Measurements from ENCODE around the gene STS.
"Not testable (repeated sequence)": the region's sequence is repeated elsewhere in the genome, so short reads cannot be mapped to it uniquely, and the experiment has no call there.

STS gene

DNA sequence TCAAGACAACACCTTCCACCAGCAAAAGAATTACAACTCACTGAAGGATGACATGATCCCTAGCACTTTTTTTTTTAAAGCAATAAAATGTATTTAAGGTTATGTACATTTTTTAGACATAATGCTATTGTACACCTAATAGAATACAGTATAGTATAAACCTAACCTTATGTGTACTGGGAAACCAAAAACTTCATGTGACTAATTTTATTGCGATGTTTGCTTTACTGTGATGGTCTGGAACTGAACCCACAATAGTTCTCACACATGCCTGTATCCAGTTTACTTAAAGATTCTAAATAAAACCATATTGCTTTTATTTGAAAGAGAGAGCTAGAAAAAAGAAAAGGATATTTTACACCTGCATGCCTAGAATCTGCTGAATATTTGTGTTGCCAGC is 4.4 kb upstream of the STS start:
- DNase-seq = no peak

DNA sequence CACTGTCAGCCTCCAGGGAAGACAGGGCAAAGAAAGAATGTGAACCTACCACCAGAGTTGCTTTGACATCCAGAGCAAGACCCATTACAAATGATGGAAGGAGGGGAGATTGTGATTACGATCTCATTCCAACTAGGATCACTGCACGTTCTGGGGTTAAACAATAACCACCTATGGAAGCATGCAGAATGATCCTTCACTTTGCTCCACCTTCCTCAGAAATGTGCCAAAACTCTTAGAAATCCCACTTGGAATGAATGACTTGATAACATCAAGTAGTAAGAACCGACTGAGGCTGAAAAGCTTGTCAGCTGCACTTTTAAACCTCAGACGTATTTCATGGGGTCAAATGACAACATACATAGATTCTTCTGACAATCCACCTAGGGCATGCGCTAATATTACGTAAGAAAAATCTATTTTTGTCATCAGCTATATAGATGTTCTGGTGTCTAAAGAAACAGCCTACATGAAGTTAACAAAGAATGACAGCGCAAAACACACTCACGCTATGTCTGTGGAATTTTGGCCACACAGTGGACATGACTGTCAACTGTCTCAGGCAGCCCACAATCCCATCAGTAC is 3.5 kb upstream of the STS start:
- no peak for DNase-seq

DNA sequence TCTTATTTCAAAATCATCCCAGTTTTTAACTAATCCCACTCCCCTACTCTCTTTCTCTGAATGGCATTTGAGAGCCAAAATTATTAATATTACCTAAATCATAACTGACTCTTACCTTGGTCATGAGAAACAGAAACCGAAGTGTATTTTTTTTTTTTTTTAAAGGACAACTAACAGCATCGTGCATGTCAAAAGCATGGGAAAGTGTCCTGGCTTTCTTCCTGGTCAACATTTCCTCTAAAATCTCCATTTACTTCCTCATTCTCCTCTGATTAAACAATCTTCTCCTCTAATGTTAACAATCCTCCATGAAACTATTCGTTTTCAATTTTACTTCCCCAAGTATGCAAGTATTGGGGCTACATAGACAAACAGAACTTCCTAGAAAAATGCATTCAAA is 2.1 kb upstream of the STS start:
- DNase-seq = no peak

DNA sequence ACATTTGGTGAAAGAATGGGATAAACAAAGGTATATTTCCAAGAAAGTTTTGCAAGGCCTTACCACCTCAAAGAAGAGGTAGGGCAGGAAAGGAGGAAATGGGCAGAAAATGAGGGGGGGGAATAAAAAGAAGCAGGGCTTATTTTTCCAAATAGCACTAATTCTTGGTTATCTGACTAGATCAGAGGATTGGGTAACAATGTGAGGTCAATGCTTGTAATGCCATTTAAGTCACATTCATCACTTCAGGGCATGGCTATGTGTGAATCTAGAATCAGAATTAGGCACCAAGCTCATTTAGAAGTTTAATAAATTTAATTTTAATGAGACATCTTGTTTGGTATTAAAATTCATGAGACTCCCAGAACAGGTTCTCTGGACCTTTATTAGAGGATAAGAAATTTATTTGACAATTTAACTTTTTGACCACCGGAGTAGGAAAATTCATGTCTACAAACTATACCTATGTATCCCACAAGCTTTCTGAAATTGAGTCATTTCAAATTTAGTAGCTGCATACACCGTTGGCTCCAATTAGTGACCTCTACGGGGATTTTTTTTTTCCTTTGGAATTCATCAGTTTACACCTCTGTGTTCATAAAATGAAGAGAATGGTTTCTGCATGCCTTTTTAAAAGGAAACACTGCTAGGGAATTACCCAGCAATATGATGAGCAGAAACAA is 1.4 kb upstream of the STS start:
- DNase-seq = peak; percentile 28

DNA sequence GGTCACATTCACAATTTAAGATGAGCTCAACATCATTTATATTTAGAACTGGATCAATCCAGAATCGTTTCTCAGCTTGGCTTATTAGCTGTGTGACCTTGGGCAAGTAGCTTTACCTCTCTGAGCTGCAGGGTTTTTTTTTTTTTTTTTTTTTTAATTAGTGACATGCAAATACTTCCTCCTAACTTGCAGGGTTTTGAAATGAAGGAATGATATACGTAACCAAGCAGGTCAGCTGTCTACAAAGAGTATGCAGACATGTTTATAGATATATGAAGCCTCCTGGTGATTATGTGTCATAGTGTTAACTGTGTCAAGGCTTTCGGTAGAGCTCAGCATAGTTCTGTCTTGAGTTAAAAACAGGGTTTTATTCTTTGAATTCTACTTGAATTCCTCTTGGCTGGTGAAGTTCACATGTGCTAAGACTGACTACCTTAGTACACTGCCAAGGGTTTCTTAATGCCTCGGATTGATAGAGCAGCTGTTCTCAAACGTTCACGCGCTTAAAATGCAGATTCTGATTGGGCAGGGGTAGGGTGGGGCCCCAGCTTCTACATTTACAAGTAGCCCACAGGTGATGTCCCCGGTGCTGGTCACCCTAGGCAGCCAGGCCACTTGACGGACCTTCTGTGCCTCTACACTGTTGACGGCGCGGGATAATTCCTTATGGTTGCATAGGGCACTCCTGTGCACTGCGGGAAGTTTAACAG is 654 bp upstream of the STS start:
- peak; percentile 44 for DNase-seq

DNA sequence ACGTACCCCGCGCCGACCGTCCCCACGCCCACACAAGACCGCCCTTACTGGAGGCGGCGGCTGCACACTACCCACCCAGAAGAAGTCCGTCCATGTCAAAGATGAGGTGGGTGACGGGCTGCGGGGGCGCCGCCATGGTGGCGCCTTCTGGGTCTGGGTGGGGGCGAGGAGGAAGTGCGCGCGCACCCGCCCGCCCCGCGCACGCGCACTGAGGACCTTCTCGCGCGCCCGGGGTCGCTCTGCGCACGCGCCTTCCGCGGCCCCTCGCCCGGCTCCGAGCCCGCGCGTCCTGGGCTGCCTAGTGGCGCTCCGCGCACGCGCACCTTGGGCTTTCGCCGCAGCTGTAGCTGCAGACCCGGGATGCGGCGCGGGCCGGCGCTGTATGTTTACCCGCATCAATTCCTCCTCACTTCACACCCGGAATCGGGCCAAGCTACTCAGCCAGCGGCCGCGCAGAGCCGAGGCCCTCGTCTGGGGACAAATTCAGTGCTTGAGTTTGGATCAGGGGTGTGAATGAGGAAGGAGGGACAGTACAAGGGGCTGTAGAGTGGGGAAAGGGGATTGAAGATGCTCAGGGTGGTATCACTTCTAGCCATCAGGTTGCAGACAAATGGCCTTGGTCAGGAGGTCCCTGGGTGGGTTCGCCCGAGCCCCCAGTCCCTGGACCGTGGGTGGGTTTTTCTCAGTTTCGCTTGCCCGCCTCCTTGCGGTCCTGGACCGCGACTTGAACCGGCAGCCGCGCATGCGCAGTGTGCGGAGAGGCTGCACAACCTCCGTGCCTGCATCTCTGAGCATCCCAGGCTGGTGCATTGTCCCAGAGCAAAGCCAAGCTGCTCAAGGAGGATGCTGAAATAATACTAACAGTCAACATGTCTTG is 704 bp downstream of the STS start, which contains the start of gene PUDP:
Gene PUDP (minus strand): TSS at position 176 of the 877 bp plus-strand sequence. CDS start 40 bp downstream, at position 136.
- peak; percentile 90 for DNase-seq

DNA sequence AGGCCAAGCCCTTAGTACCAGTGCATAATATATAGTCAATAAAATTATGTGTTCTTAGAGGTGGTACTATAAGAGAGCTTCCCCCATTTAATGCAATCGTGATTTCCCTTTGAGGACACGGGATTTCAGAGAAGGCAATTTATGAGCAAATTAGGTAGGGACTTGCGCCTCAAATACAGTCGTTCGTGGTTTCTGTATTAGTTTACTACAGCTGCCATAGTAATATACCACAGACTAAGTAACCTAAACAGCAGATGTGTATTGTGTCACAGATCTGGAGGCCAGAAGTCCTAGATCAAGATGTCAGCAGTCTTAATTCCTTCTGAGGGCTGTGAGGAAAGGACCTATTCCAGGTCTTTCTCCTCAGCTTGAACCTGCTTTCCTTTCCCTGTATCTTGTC is 1.9 kb downstream of the STS start:
- DNase-seq = no peak

DNA sequence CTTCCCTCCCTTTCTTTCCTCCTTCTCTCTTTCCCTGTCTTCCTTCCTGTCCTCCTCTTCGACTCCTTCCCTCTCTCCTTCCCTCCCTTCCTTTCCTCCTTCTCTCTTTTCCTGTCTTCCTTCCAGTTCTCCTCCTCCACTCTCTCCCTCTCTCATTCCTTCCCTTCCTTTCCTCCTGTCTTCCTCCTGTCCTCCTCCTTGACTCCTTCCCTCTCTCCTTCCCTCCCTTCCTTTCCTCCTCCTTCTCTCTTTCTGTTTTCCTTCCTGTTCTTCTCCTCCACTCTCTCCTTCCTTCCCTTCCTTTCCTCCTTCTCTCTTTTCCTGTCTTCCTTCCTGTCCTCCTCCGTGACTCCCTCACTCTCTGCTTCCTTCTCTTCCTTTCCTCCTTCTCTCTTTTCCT is 5.7 kb downstream of the STS start:
- no peak for DNase-seq

DNA sequence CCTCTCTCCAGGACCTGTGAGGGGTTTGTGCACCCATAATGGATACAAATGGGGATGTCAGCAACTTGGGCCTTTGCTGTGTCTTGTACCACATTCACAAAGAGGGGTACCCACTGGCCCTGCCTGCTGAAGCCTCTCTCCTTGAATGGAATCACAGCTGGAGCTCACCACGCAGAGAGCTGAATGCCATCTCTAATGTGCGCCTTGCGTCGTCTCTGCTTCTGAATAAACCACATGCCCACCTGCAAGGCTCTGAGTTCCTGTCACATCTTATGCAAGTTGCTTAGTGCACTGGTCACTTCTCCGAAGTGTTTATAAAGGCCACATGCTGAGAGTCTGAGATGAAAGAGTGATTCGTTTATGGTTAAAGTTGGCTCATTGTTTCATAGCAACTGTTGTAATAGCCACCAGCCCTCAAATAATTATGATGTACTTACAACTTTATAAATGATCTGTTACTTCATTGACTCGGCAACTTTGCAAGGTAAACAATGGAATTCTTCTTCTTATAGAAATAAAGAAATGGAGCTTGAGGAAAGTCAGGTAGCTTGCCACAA is 6.6 kb downstream of the STS start:
- no peak for DNase-seq

DNA sequence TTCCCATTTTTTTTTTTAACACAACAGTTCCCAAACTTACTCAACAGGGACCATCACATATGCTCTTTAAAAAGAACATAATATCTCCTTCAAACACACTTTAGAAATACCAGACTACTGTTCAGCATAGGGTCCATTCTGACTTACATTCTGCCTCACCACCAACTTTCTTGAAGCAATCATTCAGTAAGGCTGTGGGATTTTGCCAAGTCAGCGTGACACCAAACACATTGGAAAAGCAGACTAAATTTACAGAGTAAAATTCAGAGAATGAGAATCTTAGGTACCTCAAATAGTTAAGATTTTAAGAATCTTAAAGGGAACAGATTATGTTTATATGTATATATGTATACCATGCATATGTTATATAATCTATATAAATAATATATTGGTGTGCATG is 7.7 kb downstream of the STS start:
- DNase-seq = no peak

DNA sequence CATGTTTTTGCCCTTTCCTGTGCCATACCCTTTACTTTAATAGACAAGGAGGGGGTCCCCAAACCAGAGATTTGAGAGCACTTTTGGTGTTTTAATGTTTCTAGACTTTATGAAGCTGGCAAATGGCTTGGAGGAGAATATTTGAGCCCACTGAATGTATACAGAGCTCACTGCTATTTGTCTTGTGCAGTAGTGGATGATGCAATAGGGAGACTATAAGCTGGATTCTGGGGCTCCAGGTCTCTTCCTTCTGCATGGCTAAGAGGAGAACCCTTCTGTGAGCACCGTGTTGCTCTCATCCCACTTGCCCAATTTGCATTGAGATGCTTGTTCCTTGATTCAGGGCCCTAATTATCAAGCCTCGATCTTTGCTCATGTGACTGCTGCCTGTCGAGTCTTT is 9.4 kb downstream of the STS start:
- DNase-seq = no peak

DNA sequence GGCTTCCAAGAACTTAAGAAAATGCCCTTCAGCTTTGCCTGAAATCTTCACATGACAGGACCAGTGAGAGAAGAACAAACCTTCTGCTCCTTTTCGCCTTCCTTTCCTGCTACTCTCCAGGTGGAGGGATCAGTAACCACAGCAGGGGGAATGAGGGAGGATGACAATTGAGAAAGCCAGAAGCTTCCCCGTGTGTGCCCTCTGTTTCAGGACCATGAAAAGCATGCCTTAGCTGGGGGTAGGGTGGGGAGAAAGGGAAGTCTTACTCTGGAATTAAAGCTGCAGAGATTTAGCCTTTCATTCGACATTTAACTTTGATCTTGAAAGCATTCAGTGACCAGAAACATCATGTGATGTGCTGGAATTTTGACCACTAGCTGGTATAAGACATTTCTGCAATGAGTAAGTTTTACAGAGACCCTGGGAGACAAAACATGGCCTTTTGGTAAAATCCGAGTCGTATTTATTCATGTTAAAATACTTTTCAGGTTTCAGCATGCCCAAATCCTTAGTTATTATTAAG is 11.0 kb downstream of the STS start:
- DNase-seq = no peak

DNA sequence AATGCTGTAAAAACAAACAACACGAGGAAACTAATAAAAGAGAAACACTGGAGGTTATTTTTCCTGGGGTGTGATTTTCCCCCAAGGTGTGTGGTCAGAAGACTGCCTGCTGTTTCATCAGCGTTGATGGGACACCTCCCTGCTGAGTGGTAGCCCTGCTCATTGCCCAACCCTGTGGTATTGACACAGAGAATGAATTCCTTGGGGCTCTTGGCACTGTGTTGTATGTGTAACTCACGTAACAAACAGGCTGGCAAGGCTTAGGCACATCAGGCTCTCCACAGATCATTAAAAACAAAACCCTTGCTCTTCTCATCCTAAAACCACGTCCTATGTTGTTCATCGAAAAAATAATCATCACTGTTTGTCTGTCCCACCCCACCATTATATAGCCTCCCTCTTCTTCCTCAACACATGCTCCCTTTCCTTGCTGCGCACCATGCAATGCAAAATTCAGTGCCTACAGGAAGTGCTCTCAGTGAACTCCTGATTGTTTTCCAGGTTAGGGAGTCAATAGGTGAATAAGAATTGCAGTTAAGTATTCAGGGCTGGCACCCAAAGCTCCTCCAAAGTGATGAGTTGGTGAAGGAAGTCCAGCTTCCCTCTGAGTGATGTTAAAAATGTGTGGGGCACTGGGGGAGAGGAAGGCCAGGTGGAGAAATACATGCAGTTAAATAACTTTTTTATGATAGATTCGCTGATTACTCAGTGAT is 11.8 kb downstream of the STS start:
- DNase-seq = no peak

DNA sequence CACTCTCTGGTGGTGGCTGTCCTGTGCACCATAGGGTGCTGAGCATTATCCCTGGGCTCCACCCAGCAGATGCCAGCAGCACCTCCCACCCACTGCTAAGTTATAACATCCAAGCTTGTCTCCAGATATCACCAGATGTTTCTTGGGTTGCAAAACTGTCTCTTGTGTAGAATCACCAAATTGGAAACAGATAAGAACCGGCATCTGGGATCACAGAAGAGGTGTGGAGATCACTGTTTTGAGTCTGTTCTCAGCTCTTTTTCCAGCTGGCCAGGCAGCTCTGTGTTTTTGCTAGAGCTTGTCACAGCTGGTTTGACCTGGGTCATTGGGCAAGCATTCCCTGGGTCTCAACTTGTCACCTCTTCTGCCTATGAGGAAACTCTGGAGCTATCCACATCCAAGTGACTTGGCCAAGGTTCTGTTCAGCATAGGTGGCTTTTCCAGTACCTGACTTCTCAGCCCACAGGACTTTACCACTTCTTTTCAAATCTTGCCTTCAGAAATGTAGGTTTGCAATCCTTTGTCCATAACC is 15.7 kb downstream of the STS start:
- DNase-seq = no peak

DNA sequence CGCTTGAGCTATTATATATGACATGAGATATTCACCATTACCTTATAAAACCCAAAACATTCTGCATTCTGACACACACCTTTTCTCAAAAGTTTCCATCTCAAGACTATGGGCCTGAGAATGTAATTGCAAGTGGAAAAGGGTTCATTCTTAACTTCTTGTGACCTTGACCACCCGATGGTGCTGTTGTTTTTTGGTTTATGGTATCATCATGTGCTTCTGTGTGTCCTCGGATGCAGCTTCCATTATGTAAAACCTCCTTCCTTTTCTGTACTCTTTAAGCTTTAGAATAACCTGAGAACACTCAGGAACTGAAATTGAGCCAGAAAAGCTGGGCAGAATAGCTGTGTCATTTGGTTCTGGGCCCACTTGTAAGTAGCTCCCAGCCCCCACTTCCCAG is 16.7 kb downstream of the STS start:
- DNase-seq = no peak

DNA sequence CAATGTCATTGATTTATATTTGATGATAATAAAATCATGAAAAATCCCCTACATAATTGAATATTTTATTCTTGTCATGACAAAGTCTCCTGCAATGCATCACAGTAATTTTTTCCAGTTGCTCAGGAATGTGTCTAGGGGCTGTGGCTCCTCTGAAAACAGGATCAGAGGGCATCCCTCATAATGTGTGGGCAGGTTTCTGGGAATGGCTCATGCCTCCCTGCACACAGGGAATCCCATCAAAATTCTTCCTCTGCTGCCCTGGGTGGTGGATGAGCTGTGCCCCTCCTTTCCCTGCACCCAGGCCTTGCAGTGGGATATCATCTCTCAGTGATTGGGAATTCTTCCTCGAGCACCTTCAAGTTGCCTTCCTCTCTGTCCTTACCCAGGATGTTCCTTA is 20.9 kb downstream of the STS start:
- no peak for DNase-seq

DNA sequence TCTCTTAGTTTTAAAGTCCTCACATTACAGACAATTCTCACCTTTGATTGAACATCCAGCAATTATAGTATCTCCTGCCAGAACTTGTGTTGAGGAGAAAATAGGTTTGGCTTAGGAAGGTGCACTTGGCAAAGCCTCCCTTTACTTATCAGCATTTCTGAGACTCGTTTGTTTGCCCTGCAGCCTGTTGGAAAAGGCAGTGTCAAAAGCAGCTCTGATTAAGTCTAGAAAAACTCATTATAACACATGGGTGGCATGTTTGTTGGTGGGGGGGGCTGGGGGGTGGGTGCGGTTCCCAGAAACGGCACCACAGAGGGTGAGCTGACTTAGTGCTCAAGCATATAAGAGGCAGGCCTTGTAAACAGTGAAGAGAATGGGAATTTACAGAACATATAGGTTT is 22.1 kb downstream of the STS start:
- no peak for DNase-seq

DNA sequence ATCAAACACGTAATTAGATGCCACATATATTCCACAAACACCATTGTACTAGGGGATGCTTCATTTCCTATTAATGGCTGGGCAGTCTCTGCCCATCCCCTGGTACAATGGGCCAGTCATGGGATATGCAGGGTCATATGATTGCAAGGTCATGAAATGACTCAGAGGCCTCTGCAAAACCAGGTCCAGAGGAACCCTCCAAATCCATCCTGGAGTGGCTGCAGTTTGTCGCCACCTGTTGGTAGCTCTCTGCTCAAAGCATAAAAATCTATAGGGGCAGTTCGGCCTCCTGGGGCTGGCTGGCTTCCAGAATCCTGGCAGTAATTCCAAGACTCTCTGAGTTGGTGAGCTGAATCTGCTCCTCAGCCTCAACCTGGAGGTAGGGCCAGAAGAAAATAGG is 23.4 kb downstream of the STS start:
- DNase-seq = peak; percentile 34

DNA sequence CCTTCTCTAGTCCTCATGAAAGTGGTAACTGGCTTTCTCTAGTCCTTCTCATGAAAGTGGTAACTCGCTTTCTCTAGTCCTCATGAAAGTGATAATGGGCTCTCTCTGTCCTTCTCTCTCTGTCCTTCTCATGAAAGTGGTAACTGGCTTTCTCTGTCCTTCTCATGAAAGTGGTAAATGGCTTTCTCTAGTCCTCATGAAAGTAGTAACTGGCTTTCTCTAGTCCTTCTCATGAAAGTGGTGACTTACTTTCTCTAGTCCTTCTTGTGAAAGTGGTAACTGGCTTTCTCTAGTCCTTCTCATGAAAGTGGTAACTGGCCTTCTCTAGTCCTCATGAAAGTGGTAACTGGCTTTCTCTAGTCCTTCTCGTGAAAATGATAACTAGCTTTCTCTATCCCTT is 31.3 kb downstream of the STS start:
- DNase-seq = not testable (repeated sequence)

DNA sequence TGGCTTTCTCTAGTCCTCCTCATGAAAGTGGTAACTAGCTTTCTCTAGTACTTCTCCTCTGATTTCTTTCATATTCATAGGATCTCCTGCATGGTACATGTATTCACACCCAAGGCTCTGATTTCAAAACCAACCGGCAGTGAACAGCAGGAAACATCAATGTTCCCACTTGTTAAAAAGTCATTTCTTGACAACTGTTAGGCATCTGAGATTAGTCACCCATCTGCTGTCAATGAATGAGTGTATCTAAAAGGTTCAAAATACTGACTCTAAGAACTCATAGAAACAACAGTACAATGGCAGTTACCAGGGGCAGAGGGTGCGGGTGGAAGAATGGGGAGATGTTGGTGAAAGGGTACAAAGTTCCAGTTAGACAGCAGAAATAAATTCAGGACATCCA is 31.9 kb downstream of the STS start:
- no peak for DNase-seq

DNA sequence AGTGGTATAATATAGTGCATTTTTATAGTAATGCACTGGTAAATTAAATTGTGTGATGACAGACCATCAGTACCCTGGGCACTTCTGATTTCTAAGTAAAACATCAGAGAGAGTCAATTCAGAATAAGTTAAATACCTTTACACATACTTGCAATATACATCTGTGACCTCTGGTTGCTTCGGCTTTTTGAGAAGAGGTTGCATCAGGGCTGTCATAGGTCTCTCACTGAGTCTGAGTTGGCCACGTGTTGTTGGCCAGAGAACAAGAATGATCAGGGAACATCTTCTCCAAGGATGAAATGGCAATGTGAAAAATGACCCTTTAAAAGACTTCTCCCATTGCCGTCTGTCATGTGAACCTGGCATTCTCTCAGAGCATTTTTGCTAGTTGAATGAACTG is 37.3 kb downstream of the STS start:
- DNase-seq = no peak

DNA sequence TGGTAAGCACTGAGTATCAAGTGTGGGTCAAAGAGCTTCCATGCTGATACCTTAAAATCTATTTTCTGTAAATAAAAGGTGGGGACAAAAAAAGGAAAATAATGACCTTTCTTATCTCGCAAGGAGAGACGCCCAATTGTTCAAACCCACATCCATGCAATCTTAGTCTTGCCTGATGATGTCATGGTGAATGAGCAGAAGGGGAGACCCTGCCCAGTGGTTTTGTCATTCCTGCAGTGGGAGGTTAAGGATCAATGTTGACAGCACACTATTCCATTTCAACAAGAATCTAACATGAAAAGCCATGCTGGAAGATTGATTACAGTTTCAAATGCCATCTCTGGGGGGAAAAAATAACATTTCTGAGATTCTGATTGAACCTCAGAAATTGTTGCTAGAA is 41.2 kb downstream of the STS start:
- no peak for DNase-seq
